ENCODE results near the gene SCNN1B.

- TF ChIP-seq, protein P1, sequence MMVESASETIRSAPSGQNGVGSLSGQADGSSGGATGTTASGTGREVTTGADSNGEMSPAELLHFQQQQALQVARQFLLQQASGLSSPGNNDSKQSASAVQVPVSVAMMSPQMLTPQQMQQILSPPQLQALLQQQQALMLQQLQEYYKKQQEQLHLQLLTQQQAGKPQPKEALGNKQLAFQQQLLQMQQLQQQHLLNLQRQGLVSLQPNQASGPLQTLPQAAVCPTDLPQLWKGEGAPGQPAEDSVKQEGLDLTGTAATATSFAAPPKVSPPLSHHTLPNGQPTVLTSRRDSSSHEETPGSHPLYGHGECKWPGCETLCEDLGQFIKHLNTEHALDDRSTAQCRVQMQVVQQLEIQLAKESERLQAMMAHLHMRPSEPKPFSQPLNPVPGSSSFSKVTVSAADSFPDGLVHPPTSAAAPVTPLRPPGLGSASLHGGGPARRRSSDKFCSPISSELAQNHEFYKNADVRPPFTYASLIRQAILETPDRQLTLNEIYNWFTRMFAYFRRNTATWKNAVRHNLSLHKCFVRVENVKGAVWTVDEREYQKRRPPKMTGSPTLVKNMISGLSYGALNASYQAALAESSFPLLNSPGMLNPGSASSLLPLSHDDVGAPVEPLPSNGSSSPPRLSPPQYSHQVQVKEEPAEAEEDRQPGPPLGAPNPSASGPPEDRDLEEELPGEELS (CRISPR knock-in tag; IDR thresholded peaks at IDR 0.05), result no peak
- TF ChIP-seq, protein P2, sequence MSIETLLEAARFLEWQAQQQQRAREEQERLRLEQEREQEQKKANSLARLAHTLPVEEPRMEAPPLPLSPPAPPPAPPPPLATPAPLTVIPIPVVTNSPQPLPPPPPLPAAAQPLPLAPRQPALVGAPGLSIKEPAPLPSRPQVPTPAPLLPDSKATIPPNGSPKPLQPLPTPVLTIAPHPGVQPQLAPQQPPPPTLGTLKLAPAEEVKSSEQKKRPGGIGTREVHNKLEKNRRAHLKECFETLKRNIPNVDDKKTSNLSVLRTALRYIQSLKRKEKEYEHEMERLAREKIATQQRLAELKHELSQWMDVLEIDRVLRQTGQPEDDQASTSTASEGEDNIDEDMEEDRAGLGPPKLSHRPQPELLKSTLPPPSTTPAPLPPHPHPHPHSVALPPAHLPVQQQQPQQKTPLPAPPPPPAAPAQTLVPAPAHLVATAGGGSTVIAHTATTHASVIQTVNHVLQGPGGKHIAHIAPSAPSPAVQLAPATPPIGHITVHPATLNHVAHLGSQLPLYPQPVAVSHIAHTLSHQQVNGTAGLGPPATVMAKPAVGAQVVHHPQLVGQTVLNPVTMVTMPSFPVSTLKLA (IDR thresholded peaks at IDR 0.05), result no peak
- no peak for TF ChIP-seq NBN (conservative IDR thresholded peaks at IDR 0.05)
- TF ChIP-seq FOSL2 (CRISPR knock-in tag; IDR thresholded peaks at IDR 0.05), result no peak
- TF ChIP-seq TAF1 (CRISPR knock-in tag; IDR thresholded peaks at IDR 0.05), result no peak
- TF ChIP-seq RAD21 (CRISPR knock-in tag; IDR thresholded peaks at IDR 0.05), result no peak
- TF ChIP-seq, protein P3, sequence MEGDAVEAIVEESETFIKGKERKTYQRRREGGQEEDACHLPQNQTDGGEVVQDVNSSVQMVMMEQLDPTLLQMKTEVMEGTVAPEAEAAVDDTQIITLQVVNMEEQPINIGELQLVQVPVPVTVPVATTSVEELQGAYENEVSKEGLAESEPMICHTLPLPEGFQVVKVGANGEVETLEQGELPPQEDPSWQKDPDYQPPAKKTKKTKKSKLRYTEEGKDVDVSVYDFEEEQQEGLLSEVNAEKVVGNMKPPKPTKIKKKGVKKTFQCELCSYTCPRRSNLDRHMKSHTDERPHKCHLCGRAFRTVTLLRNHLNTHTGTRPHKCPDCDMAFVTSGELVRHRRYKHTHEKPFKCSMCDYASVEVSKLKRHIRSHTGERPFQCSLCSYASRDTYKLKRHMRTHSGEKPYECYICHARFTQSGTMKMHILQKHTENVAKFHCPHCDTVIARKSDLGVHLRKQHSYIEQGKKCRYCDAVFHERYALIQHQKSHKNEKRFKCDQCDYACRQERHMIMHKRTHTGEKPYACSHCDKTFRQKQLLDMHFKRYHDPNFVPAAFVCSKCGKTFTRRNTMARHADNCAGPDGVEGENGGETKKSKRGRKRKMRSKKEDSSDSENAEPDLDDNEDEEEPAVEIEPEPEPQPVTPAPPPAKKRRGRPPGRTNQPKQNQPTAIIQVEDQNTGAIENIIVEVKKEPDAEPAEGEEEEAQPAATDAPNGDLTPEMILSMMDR (CRISPR knock-in tag; IDR thresholded peaks at IDR 0.05), result no peak
- no peak for TF ChIP-seq SRF (IDR thresholded peaks at IDR 0.05; ENCODE audit: low read depth, low read length)
- TF ChIP-seq RBM22 (optimal IDR thresholded peaks at IDR 0.05; ENCODE audit: low read length), result no peak
- TF ChIP-seq, protein P4, sequence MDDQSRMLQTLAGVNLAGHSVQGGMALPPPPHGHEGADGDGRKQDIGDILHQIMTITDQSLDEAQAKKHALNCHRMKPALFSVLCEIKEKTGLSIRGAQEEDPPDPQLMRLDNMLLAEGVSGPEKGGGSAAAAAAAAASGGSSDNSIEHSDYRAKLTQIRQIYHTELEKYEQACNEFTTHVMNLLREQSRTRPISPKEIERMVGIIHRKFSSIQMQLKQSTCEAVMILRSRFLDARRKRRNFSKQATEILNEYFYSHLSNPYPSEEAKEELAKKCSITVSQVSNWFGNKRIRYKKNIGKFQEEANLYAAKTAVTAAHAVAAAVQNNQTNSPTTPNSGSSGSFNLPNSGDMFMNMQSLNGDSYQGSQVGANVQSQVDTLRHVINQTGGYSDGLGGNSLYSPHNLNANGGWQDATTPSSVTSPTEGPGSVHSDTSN (CRISPR knock-in tag; IDR thresholded peaks at IDR 0.05; ENCODE audit: borderline replicate concordance), result no peak
- no peak for TF ChIP-seq ZFP90 (CRISPR knock-in tag; IDR thresholded peaks at IDR 0.05; ENCODE audit: borderline replicate concordance)
- TF ChIP-seq RBAK (CRISPR knock-in tag; IDR thresholded peaks at IDR 0.05), result no peak
- no peak for TF ChIP-seq ZNF740 (CRISPR knock-in tag; IDR thresholded peaks at IDR 0.05)
Observed at GRCh38 chr16:23252310-23252709, 49.8 kb upstream of the SCNN1B start.

All from HepG2 (cell line).